K562 (cell line): ENCODE data around the gene RNU1-2. TPM values are rescaled to one million over a fixed set of nuclear protein-coding genes. Genes with fewer than 3 reads are reported as not detected.
"Not testable (repeated sequence)": the region's sequence is repeated elsewhere in the genome, so short reads cannot be mapped to it uniquely, and the experiment has no call there.

Source experiments
- ATAC-seq: fragments of 200-7000 bp; cut with Tn5 transposase; 3 replicates; pipeline ENCODE4 v1.9.1; 2020; ENCODE audit warnings: moderate library complexity
- BruUV-seq: library from RNA; stranded (reverse); fragments of 400-500 nt; replicated peaks from 2 replicates; lab custom pipeline; 2021; lab: Mats Ljungman, UMichigan
- CTCF ChIA-PET: fragments of 300-600 bp; formaldehyde crosslinking; extraction: SDS; loops from one replicate; lab custom pipeline; 2021; ENCODE audit warnings: low intra/inter-chr PET ratio; lab: Yijun Ruan, JAX
- POLR2A ChIA-PET: fragments of 300-600, 350-650 bp; sonication (Branson Sonifier 250); formaldehyde crosslinking; extraction: SDS; loops from one replicate; lab custom pipeline; 2021; ENCODE audit warnings: antibody characterized with exemption, inconsistent platforms; lab: Yijun Ruan, JAX
- DNase-seq, 4 experiments: peaks; one replicate each; pipeline versions ENCODE4 v3.0.0 to v3.0.0-alpha.2; 2011 to 2018; ENCODE audit warnings: low spot score in 3 of 4, mixed read lengths in 3 of 4; ENCODE audit errors: extremely low read depth in 1 of 4
- FAIRE-seq: peaks from 2 replicates; lab custom pipeline; 2011; peaks lifted over from hg19 to GRCh38; lab: Jason Lieb, UNC
- H2AFZ ChIP-seq: 2 replicates; pipeline ENCODE4 v1.6.0; 2011; ENCODE audit warnings: low read depth, low read length, control low read depth, inconsistent platforms
- H3K27ac ChIP-seq: fragments of 200-600 bp; 3 replicates; pipeline ENCODE4 v1.8.0; 2011; ENCODE audit warnings: low read depth, mild to moderate bottlenecking, control low read depth, inconsistent platforms, low read length, moderate library complexity, mixed read lengths; ENCODE audit errors: extremely low read depth
- H3K27me3 ChIP-seq, 2 experiments: fragments of 300-600 bp in 1 of 2; 2 replicates in 1 of 2; 3 replicates in 1 of 2; pipeline versions ENCODE4 v1.6.0 to v1.8.0; 2011; ENCODE audit warnings: inconsistent platforms in 2 of 2, low read length in 2 of 2, mild to moderate bottlenecking in 1 of 2, mixed read lengths in 1 of 2, moderate library complexity in 1 of 2; ENCODE audit not compliant: control insufficient read depth in 2 of 2, insufficient read depth in 2 of 2
- H3K36me3 ChIP-seq: fragments of 300-600 bp; 3 replicates; pipeline ENCODE4 v1.8.0; 2011; ENCODE audit warnings: mild to moderate bottlenecking, low read length, inconsistent platforms; ENCODE audit not compliant: control insufficient read depth, insufficient read depth
- H3K4me1 ChIP-seq, 2 experiments: fragments of 200-600 bp in 1 of 2; replicated peaks in 1 of 2; 2 replicates in 1 of 2; 3 replicates in 1 of 2; pipeline versions ENCODE4 v1.5.1 to v1.8.0; 2011; ENCODE audit warnings: inconsistent platforms in 2 of 2, low read length in 2 of 2, mild to moderate bottlenecking in 1 of 2, mixed read lengths in 1 of 2, moderate library complexity in 1 of 2; ENCODE audit not compliant: control insufficient read depth in 2 of 2, insufficient read depth in 2 of 2
- H3K4me2 ChIP-seq: 2 replicates; pipeline ENCODE4 v1.6.1; 2011; ENCODE audit warnings: low read length, control low read depth, inconsistent platforms, mixed read lengths; ENCODE audit not compliant: insufficient read depth
- H3K4me3 ChIP-seq: fragments of 200-600 bp; sonication (generic), shearing (Covaris generic); 2 replicates; pipeline ENCODE4 v1.5.1; 2016; ENCODE audit warnings: control low read depth, inconsistent platforms
- H3K79me2 ChIP-seq: fragments of 200-600 bp; 3 replicates; pipeline ENCODE4 v1.8.0; 2011; ENCODE audit warnings: low read length, inconsistent platforms; ENCODE audit not compliant: control insufficient read depth, insufficient read depth
- H3K9ac ChIP-seq, 2 experiments: 2 replicates each; pipeline versions ENCODE4 v1.6.0 to v1.6.1; 2011; ENCODE audit warnings: low read depth in 2 of 2, low read length in 2 of 2, control low read depth in 1 of 2, inconsistent platforms in 1 of 2, mild to moderate bottlenecking in 1 of 2, mixed read lengths in 1 of 2; ENCODE audit not compliant: insufficient read depth in 1 of 2
- H3K9me1 ChIP-seq: one replicate; pipeline ENCODE4 v1.6.0; 2011; ENCODE audit warnings: inconsistent platforms, mild to moderate bottlenecking, low read length, moderate library complexity; ENCODE audit not compliant: control insufficient read depth, insufficient read depth
- H3K9me3 ChIP-seq: replicated peaks from 2 replicates; pipeline ENCODE4 v1.5.1; 2011; ENCODE audit warnings: low read depth, low read length, inconsistent platforms; ENCODE audit not compliant: control insufficient read depth, insufficient read depth
- H4K20me1 ChIP-seq: replicated peaks from 2 replicates; pipeline ENCODE4 v1.6.1; 2011; ENCODE audit warnings: low read length, inconsistent platforms, mixed read lengths; ENCODE audit not compliant: control insufficient read depth, insufficient read depth
- HMBOX1 ChIP-seq: sonication (generic); IDR thresholded peaks from 2 replicates; pipeline ENCODE4 v1.6.1; 2016
- JUND ChIP-seq, 2 experiments: IDR thresholded peaks; 2 replicates in 1 of 2; 3 replicates in 1 of 2; pipeline ENCODE4 v1.6.1; 2011; ENCODE audit warnings: borderline replicate concordance in 2 of 2, low read depth in 2 of 2, low read length in 2 of 2, improper control_type of control experiment in 1 of 2, missing biosample characterization in 1 of 2, missing genetic modification characterization in 1 of 2, missing genetic modification reagents in 1 of 2
- KLF6 ChIP-seq: fragments of 250-450 bp; sonication (Bioruptor Pico); IDR thresholded peaks from 2 replicates; pipeline ENCODE4 v1.4.0; 2020; ENCODE audit warnings: mild to moderate bottlenecking, moderate library complexity, borderline replicate concordance
- MTA2 ChIP-seq: fragments of 450-650 bp; IDR thresholded peaks from 2 replicates; pipeline ENCODE4 v1.6.1; 2016; ENCODE audit warnings: low read depth
- NEUROD1 ChIP-seq: fragments of 150-350 bp; IDR thresholded peaks from 2 replicates; pipeline ENCODE4 v1.6.1; 2014; ENCODE audit warnings: borderline replicate concordance, low read length, low read depth; ENCODE audit not compliant: partially characterized antibody
- RCOR1 ChIP-seq, 2 experiments: IDR thresholded peaks; 2 replicates each; pipeline ENCODE4 v1.6.1; 2012; ENCODE audit warnings: low read depth in 2 of 2, low read length in 2 of 2, borderline replicate concordance in 1 of 2, improper control_type of control experiment in 1 of 2
- TBL1XR1 ChIP-seq, 2 experiments: IDR thresholded peaks; 2 replicates each; pipeline ENCODE4 v1.6.1; 2012; ENCODE audit warnings: improper control_type of control experiment in 2 of 2, low read length in 2 of 2, mild to moderate bottlenecking in 1 of 2
- ZNF134 ChIP-seq: fragments of 250-450 bp; sonication (Bioruptor Pico); conservative IDR thresholded peaks from 2 replicates; pipeline ENCODE4 v1.4.0; 2020
- WGBS: fragments of 100-300 bp; shearing (Covaris generic); methylation state at CpG from one replicate; pipeline ENCODE4 v1.1.6; 2016; ENCODE audit warnings: low coverage, mixed read lengths; ENCODE audit not compliant: insufficient coverage; ENCODE audit errors: missing lambda C conversion rate; 5-methylcytosine and 5-hydroxymethylcytosine counted together
- in situ Hi-C: fragments of 300-500 bp; cut with MboI; formaldehyde crosslinking; loops from 4 replicates; pipeline ENCODE4 v1.15.0; 2018; ENCODE audit warnings: inconsistent platforms, mixed read lengths
- intact Hi-C: fragments of 100-400 bp; cut with micrococcal nuclease; formaldehyde crosslinking; loops from 2 replicates; pipeline ENCODE4 v1.14.2; 2022
- polyA plus RNA-seq, 8 experiments: library from polyadenylated mRNA; depleted of rRNA in 4 of 8; stranded (reverse) in 5 of 8; unstranded in 3 of 8; fragments of >200 nt; fragmentation: Nextera tagmentation in 2 of 8; fragmentation: Illumina TruSeq in 1 of 8; extraction: Ambion mirVana in 2 of 8; extraction: Trizol in 1 of 8; gene quantifications; 2 replicates each; pipeline versions ENCODE4 v1.2.1 to v1.2.3, GENCODE V29; 2011 to 2014; ENCODE audit warnings: inconsistent platforms in 1 of 8, missing spikeins in 1 of 8
- total RNA-seq, 7 experiments: library from RNA; depleted of rRNA in 6 of 7; stranded (reverse); fragments of >200 nt in 6 of 7; fragmentation: Illumina TruSeq in 2 of 7; extraction: Trizol in 2 of 7; gene quantifications; 2 replicates each; pipeline versions ENCODE4 v1.2.1 to v1.2.3, GENCODE V29; 2011 to 2021; ENCODE audit warnings: low replicate concordance in 1 of 7
- TF ChIP-seq, protein P1 (sequence below): fragments of 450-650 bp; formaldehyde crosslinking; IDR thresholded peaks from 2 replicates; pipeline ENCODE4 v1.4.0; 2022; ENCODE audit warnings: missing genetic modification characterization
- TF ChIP-seq, protein P2 (sequence below), 2 experiments: fragments of 250-450 bp in 1 of 2; fragments of 450-650 bp in 1 of 2; sonication (Bioruptor Pico) in 1 of 2; IDR thresholded peaks; 2 replicates each; pipeline versions ENCODE4 v1.6.1 to v1.8.0; 2016 to 2021; ENCODE audit warnings: mild to moderate bottlenecking in 2 of 2, moderate library complexity in 2 of 2, missing compliant biosample characterization in 1 of 2, missing genetic modification characterization in 1 of 2

RNU1-2 gene
- total and polyA plus RNA-seq, 9 of the 15 experiments (the other 6 are each of a cell fraction or from before 2014, with no cell fraction given) = under 0.01 to 32,823 (median 2,538) TPM; not detected in 4

- BruUV-seq; H4K20me1 ChIP-seq; H3K36me3 ChIP-seq; H2AFZ ChIP-seq; FAIRE-seq; H3K9me3 ChIP-seq; H3K4me3 ChIP-seq; H3K4me2 ChIP-seq; H3K79me2 ChIP-seq; intact Hi-C loops; H3K27ac ChIP-seq; H3K27me3 ChIP-seq; H3K9ac ChIP-seq; CTCF ChIA-PET; in situ Hi-C loops; H3K9me1 ChIP-seq; TF ChIP-seq JUND (tag; IDR thresholded peaks at IDR 0.05; ENCODE audit: borderline replicate concordance, low read depth, low read length): not testable (repeated sequence)
- POLR2A ChIA-PET = interaction anchor here (1.3 kb wide), 1 partner anchor 15 kb away, joined by 8 read pairs; no protein-coding TSS in a partner anchor
- peak in 1 of 4 experiments; percentile 66 for DNase-seq
- ATAC-seq = peak; percentile 40
- peaks cover 9 to 17% of the 10 kb centered on the region in 2 experiments for H3K4me1 ChIP-seq
- WGBS = 1% methylated on average over 5 of the region's 5 CpGs
- TF ChIP-seq HMBOX1 (peak; percentile 47), NEUROD1 (peak; percentile 29), TBL1XR1 (IDR thresholded peaks at IDR 0.05; ENCODE audit: low read length in 2 of 2) (peak in 1 of 2 experiments; percentile 65; a peak in 1 of 4 replicates), JUND (IDR thresholded peaks at IDR 0.05; ENCODE audit: borderline replicate concordance, low read depth, low read length) (peak; percentile 48), MTA2 (peak; percentile 76), ZNF134 (CRISPR knock-in tag) (0 out of 2 replicates have a peak, but pooled peaks have one; percentile 26), RCOR1 (IDR thresholded peaks at IDR 0.05; ENCODE audit: borderline replicate concordance in 1 of 2, low read depth in 2 of 2, low read length in 2 of 2) (peak in 1 of 2 experiments; percentile 93; a peak in 2 of 4 replicates), KLF6 (CRISPR knock-in tag) (0 out of 2 replicates have a peak, but pooled peaks have one; percentile 25)
- TF ChIP-seq, protein P1, sequence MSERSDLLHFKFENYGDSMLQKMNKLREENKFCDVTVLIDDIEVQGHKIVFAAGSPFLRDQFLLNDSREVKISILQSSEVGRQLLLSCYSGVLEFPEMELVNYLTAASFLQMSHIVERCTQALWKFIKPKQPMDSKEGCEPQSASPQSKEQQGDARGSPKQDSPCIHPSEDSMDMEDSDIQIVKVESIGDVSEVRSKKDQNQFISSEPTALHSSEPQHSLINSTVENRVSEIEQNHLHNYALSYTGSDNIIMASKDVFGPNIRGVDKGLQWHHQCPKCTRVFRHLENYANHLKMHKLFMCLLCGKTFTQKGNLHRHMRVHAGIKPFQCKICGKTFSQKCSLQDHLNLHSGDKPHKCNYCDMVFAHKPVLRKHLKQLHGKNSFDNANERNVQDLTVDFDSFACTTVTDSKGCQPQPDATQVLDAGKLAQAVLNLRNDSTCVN (CRISPR knock-in tag) = 0 out of 2 replicates have a peak, but pooled peaks have one; percentile 19
- TF ChIP-seq, protein P2, sequence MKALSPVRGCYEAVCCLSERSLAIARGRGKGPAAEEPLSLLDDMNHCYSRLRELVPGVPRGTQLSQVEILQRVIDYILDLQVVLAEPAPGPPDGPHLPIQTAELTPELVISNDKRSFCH (CRISPR knock-in tag; IDR thresholded peaks at IDR 0.05) = not testable (repeated sequence)
- TF ChIP-seq, protein P2 (tag; IDR thresholded peaks at IDR 0.05) = peak; percentile 61; the same call in 1 of the 2 replicates
Measured at GRCh38 chr1:16890539-16891021, 5.2 kb upstream of the RNU1-2 start.
